GM18499 (cell line): Measurements from ENCODE around the gene CLEC16A.
"Not testable (repeated sequence)": the region's sequence is repeated elsewhere in the genome, so short reads cannot be mapped to it uniquely, and the experiment has no call there.

Experiments used
- ATAC-seq: cut with Tn5 transposase; IDR thresholded peaks from one replicate; pipeline ENCODE4 v1.9.1; 2021; ENCODE audit warnings: moderate number of reproducible peaks; ENCODE audit not compliant: insufficient read depth, unreplicated experiment

The CLEC16A gene

DNA sequence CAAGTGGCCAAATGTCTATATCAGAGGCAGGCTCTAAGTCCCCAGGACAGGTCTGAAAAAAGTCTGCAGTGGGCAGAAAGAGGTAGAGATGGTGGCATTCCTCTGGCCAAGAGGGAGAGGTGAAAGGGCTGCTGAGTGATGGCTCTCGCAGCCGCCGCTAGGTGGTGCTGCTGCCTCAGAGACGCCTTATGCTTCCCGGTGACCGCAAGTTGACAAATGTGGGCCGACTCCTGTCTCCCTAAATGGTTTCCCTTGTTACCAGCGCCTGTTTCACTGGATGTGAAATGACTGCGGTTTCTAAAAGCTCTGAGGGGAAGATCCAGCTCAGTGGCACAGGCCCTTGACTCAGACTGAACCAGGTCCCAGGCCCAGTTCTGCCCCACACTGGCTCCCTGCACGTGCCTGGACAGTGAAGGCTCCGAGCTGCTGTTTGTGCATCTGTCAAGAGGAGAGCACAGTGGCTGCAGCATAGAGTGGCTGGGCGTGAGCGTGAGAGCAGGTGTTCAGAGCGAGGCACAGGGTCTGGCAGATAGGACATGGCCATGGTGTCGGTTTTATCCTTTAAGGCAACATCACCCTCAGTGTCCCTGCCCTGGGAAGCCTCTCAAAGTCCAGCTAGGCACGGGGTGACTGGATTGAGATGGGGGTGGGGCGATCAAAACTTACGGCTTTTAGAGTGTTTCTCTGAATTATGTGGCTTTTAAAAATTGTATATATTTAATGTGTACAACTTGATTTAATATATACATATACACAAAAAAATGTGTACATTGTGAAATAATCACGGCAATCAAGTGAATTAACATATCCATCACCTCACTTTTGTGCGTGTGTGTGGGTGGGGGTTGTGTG is 19.9 kb downstream of the CLEC16A start:
- no peak for ATAC-seq

DNA sequence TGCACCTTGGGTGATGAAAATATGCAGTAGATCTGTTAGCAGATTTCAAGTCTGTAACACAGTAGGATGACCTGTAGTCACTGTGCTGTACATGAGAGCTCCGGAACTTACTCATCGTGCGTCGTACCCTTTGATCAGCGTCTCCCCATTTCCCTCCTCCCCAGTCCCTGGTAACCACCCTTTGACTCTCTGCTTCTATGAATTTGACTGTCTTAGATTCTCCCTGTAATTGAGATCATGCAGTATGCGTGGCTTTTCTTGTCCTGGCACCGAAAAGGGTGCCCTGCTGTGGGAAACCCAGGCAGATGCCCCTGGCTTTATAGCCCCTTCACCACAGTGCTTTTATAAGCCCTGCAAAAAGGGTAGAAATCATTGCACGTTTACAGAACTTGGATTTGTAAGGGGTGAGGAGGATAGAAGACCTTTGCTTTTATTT is 20.5 kb downstream of the CLEC16A start:
- no peak for ATAC-seq

DNA sequence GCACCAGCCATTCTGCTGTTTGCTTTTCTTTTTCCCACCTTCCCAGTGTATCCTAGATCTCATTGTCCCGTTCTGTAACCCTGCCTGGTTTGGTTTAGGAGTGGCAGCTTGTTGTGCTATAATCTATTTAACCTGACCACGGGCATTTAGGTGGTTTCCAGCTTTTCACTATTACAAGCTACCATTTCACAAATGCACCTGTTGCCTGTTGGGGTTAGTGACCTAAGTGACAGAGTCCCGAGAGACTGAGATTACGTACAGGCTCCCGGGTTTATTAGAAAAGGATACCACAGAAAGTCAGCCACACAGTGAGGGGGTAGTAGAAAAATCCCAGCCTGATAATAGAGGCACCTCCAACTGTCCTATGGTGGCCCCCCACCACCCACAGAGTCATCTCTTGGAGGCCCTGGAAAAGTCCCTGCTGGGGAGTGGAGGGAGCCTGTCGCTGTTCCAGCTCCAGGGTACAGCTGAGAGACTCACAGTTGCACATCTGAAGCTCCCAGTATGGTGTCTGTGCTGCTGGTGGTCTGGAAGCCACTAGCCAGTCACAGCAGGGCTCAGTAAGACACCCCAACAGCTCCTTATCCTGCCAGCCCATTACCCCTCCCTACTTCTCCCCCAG is 21.2 kb downstream of the CLEC16A start:
- ATAC-seq: peak; percentile 45

DNA sequence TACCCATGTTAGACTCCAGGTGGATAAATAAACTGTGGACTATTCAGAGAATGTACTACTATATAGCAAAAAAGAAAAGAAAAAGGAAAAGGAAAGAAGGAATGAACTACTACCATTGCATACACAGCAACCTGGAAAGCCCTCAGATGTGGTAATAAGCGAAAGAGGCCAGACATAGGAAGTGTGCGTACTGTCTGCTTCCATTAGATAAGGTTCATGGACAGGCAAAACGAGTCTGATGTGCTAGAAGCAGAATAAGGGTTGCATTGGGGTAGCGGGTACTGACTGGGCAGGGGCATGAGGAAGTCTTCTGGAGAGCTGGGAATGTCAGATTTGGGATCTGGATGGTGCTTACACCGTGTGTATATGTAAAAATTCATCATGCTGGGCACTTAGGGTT is 21.8 kb downstream of the CLEC16A start:
- ATAC-seq: no peak

DNA sequence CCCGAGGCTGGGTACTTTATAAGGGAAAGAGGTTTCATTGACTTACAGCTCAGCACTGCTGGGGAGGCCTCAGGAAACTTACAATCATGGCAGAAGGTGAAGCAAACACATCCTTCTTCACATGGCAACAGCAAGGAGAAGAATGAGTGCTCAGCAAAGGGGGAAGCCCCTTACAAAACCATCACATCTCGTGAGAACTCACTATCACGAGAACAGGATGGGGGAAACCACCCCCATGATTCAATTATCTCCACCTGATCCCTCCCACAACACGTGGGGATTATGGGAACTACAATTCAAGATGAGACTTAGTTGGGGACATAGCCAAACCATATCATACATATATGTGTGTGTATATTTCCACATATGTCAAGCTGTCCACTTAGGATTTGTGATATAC is 22.2 kb downstream of the CLEC16A start:
- ATAC-seq: not testable (repeated sequence)

DNA sequence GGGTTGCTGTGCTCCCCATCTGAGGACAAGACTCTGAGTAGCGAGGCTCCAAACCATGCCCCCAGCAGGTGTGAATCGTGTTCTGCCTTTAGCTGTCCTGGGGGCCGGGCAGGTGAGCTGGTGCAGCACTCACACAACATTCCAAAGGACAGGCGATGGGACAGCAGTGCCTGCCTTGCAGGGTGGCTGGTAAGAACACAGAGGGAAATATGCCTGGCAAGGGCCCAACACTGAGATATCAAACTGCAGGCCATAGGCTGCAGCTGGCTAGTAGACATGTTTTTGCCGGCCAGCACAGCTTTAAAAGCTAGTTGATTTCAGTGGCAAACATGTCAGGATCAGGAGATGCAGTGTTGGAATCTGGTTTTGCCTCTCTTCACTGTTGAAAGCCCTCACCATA is 23.6 kb downstream of the CLEC16A start:
- ATAC-seq: no peak

- no peak for ATAC-seq
Observed at GRCh38 chr16:10968498-10968897, 24.1 kb downstream of the CLEC16A start.

DNA sequence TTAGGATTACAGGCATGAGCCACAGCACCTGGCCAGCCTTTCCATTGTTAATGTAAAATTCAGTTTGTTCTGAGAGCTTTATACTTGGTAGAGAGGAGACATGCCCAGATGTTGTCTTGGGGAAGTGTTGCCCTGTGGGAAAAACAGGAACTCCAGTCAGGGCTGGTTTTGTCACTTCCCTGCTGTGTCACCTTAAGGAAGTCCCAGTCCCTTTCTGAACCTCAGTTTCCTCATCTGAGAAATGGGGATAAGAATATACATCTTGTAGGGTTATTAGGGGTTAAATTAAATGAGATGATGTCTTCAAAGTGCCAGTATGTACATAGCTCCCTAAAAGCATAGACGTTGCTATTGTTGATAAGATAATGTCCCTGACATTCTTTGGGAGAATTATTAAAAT is 25.3 kb downstream of the CLEC16A start:
- no peak for ATAC-seq

DNA sequence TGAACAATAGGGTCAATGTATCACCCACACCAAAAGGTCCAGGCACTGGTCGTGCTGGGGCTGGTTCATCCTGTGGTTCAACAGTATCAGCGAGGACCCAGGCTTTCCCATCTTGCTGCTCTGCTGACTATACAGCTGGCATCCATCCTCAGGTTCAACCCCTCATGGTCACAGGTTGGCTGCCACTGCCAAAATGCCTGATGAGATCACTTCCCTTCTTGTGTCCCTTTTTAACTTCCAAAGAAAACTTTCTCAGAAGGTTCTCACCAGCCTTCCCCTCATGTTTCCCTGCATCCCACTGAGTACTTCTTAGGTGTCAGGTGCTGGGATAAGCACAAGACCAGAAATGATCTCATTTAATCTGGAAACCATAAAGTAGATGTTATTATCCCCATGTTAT is 25.7 kb downstream of the CLEC16A start:
- no peak for ATAC-seq

GRCh38 chr16:10971560-10971961 is 27.2 kb downstream of the CLEC16A start:
- ATAC-seq: no peak

- ATAC-seq: no peak
Observed at GRCh38 chr16:10972108-10972818, 27.9 kb downstream of the CLEC16A start.

DNA sequence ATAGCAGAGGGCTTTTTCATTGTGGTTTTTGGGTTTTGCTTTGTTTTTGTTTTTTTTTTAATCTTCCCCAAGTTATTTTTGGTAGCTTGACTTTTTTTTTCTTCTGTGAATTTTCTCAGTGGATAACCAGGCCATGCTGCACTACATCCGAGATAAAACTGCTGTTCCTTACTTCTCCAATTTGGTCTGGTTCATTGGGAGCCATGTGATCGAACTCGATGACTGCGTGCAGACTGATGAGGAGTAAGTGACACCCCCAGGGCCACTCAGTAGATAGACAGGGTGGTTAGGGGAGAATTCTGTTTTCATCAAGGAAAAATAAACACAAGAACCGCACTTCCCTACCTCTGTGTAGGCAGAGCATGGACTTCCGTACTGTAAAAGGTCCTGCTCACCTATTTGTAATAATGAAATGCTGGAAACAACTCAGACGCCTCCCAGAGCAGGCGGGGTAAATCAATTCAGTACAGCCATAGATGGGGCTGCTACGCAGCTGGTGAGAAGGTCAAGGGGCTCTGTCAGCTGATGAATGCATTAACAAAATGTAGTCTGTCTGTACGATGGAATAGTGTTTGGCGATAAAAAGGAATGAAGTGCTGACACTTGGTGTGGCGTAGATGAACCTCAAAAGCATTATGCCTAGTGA is 28.6 kb downstream of the CLEC16A start:
- ATAC-seq: no peak

- ATAC-seq: no peak
Observed at GRCh38 chr16:10976634-10977033, 32.3 kb downstream of the CLEC16A start.

DNA sequence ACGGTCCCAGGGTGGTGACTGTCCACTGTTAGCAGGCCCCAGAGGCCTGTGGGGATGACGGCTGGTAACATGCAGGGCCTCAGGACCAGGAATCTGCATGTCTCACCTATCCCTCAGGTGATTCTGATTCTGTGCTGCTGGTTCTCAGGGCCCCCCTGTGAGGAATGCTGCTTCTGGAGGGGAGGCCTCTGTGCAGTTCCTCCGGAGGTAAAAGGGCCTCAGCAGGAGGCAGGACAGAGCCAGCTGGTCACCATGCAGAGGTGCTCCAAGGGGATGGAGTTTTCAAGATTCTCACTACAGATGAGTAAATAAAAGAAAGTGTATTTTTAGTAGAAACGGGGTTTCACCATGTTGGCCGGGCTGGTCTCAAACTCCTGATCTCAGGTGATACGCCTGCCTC is 33.8 kb downstream of the CLEC16A start:
- ATAC-seq: no peak

DNA sequence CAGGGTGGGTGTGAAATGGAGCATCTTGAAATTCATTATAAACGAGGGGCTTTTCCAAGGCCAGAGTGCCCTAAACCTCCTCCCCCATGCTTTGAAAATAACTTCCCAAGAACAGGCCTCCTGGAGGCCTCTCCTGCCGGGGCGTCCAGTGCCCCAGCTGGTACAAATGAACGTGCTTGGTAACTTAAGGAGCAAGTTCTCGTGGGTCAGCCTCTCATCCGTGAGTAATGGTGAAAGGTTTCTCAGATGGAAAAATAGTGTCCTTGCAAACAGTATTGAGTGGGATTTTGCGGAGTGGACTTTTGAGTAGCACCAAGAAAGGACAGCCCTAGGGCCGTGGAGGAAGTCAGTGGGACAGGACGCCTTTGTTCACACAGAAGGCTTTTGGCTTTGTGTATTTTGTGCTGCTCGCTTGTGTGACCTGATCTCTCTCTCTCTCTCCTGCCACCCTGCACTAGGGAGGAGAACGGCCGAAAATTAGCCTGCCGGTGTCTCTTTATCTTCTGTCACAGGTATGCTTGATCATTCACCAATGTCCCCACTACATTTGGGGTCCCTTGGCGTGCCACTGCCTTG is 34.6 kb downstream of the CLEC16A start:
- ATAC-seq: no peak

DNA sequence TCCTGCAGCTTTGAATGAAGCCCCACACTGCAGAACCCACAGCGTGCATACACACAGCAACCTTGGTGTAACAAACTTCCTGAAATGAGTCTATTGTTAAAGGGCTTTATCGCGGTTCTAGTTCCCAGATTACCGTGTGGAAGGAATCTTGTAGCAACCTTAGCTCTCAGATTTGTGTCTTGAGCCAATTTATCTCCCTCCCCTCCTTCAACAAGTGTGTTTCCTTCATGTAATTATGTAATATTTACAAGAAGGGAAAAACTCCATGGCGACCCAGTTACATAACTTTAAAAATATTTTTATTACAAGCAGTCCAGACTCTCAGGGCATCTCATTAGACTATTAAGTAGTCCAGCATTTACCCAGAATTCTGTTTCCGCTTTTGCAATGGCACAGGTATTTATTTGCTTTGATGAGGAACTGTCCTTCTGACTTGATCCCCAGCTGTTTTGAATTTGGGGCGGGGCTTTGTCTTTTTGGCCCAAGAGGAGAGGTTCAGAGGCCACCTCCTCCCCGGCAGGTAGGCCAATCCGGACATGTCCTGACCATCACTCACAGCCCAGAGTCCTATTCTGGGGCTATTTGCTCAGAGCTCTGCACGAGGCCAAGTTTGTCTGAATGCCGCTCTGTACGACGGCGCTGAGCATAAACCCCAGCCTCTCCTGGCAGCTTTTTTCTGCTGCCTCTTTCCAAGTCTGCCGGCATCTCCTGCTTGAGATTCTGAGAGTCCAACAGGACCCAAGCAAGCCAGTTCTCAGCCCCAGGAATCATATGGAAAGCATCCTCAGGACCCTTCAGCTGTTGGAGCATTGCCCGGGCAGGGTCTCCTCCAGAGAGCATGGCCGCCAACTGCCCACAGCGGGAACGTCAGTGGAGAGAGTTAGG is 35.6 kb downstream of the CLEC16A start:
- no peak for ATAC-seq

GRCh38 chr16:10980813-10981212 is 36.4 kb downstream of the CLEC16A start:
- no peak for ATAC-seq

DNA sequence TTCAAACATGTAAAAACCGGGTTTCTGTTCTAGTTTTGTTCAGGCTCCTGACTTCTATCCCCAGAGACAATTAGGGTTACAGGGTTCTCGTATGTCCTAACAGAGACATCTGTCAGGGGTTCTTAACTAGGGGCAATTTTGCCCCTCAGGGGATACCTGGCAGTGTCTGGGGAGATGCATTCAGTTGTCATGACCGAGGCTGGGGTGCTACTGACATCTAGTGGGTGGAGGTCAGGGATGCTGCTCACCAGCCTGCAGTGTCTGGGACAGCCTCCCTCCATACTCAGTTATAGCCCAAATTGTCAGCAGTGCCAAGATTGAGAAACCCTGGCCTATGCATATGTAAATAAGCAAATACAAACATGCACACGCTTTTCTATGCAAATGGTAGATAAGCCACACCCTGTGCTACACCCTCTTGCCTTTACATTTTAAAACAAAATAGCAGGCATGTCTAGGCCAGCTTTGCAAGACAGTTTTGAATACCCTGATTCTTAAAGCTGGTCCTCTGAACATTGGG is 37.4 kb downstream of the CLEC16A start:
- ATAC-seq: no peak

DNA sequence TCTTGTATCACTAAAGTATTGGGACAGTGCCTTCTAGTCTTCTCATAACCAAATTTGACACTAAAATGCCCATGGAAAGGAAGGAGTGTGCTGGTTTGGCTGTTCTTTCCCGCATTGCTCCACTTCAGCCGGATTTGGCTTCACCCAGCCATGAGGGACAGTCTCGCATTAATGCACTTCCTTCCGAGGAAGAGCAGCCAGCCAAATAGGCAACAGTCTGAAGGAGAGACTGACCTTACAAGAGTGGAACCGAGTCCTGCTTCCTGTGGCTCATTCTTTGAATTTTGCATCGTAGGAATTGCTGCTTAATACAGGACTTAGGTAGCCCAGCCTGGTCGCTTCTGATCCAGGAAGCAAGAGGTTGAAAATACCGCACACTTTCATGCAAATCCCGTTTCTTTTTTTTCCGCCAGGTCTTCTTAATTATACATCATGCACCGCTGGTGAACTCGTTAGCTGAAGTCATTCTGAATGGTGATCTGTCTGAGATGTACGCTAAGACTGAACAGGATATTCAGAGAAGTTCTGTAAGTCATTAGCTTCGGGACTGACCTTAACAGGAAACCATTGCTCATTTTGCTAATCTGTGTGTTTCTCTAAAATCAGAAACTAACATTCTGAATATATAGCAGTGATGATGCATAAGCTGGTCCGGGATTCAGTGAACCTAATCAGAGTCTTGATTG is 38.2 kb downstream of the CLEC16A start:
- ATAC-seq: peak; percentile 56
